DMS153 (cell line): Measurements from ENCODE around the gene CNKSR1.
"Not testable (repeated sequence)": the region's sequence is repeated elsewhere in the genome, so short reads cannot be mapped to it uniquely, and the experiment has no call there.

ENCODE experiments used
- DNase-seq: peaks from one replicate; lab custom pipeline; 2025; lab: John Stamatoyannopoulos, UW

Gene CNKSR1

DNA sequence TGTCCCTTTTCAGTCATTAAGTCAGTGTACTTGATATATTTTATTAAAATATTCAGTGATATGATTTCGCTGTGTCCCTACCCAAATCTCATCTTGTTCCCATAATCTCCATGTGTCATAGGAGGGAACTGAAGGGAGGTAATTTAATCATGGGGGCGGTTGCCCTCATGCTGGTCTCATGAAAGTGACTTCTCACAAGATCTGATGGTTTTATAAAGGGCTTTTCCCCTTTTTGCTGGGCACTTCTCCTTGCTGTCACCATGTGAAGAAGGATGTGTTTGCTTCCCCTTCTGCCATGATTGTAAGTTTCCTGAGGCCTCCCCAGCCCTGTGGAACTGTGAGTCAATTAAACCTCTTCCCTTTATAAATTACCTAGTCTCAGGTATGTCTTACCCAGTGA, 53.4 kb downstream of the CNKSR1 start:
- DNase-seq: not testable (repeated sequence)

DNA sequence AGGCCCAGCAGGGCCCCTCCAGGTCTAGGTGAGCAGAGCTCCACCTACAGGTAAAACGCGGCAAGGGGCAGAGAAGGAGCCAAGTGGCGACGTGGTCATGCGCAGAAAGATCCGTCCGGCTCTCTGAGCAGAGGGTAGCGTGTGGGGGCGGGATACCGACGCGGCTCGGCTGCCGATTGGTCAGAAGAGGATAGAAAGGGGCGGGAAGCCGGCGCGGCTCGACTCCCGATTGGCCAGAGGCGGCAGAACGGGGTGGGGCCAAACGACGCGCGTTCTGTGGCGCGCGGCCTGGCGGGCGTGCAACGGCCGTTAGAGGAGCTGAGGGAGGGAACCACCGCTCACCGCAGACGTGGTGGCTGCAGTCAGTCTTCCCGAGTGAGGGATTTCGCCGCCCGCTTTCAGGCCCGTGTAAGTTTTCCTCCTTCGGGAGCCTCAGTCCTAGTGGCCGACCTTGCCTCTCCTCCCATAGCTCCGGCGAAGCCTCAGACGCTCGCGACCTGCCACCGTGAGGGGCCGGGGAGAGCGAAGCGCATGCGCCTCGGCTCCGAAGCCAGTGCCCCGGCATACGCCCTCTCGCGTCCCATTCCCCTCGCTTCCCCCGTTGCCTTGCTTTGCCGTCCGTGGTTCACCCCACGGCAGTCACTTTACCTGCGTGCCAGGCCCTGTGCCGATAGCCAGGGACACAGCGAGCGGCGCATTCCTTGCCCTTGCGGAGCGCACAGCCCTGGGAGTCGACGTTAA, 56.8 kb downstream of the CNKSR1 start, which contains the start of gene CEP85:
CEP85 (plus strand) TSS at position 298 of the 741 bp plus-strand sequence. CDS start 5,584 bp downstream, outside the sequence.
- DNase-seq: peak; percentile 98

DNA sequence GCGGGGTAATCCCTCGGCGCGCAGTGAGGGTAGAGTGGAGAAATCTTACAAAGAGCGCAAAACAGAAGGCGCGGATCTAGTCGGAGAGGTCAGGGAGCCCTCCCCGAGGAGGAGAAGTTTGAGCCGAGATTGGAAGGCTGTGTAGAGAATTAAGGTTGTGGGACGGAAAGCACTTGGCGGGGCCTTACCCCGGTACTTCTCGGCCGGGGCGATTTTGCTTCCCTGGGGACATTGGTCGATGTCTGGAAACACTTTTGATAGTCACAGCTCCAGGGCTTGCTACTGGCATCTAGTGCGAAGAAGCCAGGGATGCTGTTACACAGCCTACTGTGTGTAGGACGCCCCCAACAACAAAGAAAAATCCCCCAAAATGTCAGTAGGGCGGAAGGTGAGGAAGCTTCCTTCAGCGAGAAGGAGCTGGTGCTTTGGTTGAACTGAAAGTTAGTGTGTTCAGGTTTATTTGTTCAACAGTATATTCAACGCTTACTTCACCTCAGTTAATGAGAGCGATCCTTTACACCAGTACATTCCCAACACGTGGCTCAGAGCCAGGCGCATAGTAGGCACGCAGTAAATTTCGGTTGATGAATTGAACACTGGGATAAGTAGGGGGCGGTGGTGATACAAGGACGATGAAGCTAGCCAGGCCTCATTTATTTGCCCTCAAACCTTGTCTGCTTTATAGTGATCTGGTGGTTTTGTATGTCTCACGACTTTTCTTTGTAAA, 57.5 kb downstream of the CNKSR1 start:
- DNase-seq: no peak

DNA sequence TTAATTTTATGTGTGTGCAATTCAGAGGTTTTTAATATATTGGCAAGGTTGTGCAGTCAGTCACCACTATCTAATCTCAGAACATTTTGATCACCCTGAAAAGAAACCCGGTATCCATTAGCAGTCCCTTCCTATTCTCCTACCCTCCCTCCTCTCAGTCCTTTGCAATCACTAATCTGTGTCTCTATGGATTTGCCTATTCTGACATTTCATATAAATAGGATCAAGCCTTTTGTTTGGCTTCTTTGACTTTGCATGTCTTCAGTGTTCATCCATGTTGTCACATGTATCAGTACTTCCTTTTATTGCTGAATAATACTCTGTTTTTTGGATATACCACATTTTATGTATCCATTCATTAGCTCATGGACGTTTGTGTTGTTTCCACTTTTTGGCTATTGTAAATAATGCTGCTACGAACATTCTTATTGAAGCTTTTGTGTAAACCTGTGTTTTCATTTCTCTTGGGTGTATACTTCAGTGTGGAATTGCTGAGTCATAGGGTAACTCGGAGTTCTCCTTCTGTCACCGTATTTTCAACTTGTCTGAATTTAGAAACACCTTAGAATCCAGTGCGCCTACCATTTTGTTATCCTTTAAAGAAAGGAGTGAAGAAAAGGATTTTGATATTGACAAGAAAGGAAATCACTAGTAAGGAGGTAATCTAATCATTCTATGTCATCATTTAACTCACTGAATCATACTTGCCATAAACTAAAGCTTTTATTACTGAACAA, 60.1 kb downstream of the CNKSR1 start:
- DNase-seq: no peak
